OCI-LY1 (cell line): ENCODE data around the gene PPDPF.
A peak's percentile ranks its signal among the peaks of the same experiment; 100 is the strongest.

Experiments
- EZH2 ChIP-seq: fragments of 200-600 bp; sonication (generic), shearing (Covaris generic); IDR thresholded peaks from 2 replicates; pipeline ENCODE4 v1.8.0; 2017; ENCODE audit warnings: borderline replicate concordance, mixed run types, mild to moderate bottlenecking, antibody characterized with exemption, low read length, moderate library complexity, mixed read lengths
- TF ChIP-seq, protein P1 (sequence below): fragments of 200-600 bp; sonication (generic), shearing (Covaris generic); IDR thresholded peaks from 2 replicates; pipeline ENCODE4 v1.5.1; 2017; ENCODE audit warnings: mild to moderate bottlenecking, antibody characterized with exemption, low read length, moderate library complexity, mixed read lengths

DNA sequence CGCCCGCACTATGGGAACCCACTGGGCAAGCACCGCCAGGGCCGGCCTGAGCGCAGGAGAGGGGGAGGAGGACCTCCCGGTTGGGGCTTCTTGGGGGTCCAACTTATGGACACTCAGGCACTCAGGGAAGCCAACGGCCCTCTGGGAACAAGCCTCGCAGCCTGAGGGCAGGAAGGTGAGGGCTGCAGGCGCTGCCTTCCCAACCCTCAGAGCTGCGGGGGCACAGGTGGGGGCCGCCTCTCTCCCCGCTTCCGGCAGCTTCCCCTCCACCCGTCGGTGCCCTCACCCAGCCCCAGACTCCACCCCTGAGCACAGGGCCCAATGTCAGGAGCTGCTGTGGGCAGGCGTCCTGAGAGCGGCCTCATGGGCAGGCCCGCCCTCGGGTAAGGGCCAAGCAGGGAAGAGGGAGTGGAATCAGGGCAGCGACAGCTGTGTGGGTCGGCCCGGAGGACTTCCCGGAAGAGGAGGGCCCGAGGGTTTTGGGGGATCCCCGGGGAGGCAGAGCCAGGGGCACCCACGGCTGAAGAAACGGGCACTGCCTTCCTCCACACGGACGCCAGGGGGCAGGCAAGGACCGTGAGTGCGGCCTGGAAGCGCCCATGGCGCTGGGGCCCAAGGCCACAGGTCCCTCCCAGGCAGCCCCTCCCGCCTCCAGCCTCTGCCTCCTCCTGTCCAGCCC lies 17.1 kb downstream of the PPDPF start:
- no peak for TF ChIP-seq EZH2
- TF ChIP-seq, protein P1, sequence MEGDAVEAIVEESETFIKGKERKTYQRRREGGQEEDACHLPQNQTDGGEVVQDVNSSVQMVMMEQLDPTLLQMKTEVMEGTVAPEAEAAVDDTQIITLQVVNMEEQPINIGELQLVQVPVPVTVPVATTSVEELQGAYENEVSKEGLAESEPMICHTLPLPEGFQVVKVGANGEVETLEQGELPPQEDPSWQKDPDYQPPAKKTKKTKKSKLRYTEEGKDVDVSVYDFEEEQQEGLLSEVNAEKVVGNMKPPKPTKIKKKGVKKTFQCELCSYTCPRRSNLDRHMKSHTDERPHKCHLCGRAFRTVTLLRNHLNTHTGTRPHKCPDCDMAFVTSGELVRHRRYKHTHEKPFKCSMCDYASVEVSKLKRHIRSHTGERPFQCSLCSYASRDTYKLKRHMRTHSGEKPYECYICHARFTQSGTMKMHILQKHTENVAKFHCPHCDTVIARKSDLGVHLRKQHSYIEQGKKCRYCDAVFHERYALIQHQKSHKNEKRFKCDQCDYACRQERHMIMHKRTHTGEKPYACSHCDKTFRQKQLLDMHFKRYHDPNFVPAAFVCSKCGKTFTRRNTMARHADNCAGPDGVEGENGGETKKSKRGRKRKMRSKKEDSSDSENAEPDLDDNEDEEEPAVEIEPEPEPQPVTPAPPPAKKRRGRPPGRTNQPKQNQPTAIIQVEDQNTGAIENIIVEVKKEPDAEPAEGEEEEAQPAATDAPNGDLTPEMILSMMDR, result peak; percentile 95
